ENCODE results near the gene VPS4A.

DNA sequence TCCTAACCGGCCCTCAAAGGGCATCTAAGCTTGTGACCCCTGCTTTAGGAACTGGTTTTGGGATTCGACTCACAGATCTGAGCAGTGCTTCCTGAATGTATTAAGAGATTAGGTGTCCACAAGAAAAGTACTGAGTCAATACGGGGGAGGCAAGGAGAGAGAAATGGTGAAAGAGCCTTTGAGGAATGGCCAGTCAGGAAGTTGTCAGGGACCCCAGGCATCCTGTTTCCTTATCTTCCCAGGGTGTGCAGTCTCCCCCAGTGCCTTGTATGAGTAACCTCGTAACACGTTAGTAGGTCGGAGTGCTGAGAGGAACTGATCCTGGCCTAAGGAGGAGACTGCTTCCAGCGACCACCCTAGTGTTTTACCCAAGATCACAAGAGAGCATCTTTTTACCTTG is 56.8 kb downstream of the VPS4A start:
- TF ChIP-seq, protein P1, sequence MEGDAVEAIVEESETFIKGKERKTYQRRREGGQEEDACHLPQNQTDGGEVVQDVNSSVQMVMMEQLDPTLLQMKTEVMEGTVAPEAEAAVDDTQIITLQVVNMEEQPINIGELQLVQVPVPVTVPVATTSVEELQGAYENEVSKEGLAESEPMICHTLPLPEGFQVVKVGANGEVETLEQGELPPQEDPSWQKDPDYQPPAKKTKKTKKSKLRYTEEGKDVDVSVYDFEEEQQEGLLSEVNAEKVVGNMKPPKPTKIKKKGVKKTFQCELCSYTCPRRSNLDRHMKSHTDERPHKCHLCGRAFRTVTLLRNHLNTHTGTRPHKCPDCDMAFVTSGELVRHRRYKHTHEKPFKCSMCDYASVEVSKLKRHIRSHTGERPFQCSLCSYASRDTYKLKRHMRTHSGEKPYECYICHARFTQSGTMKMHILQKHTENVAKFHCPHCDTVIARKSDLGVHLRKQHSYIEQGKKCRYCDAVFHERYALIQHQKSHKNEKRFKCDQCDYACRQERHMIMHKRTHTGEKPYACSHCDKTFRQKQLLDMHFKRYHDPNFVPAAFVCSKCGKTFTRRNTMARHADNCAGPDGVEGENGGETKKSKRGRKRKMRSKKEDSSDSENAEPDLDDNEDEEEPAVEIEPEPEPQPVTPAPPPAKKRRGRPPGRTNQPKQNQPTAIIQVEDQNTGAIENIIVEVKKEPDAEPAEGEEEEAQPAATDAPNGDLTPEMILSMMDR (IDR thresholded peaks at IDR 0.05), result no peak
- no peak for TF ChIP-seq POLR2A (IDR thresholded peaks at IDR 0.05)

All from body of pancreas (tissue), 4 donors.